ENCODE data around the gene OR52B2. TPM values are rescaled to one million over a fixed set of nuclear protein-coding genes. Genes with fewer than 3 reads are reported as not detected.
"Not testable (repeated sequence)": the region's sequence is repeated elsewhere in the genome, so short reads cannot be mapped to it uniquely, and the experiment has no call there.

The OR52B2 gene
- total RNA-seq, 2 donors from 2014 or later = not detected

DNA sequence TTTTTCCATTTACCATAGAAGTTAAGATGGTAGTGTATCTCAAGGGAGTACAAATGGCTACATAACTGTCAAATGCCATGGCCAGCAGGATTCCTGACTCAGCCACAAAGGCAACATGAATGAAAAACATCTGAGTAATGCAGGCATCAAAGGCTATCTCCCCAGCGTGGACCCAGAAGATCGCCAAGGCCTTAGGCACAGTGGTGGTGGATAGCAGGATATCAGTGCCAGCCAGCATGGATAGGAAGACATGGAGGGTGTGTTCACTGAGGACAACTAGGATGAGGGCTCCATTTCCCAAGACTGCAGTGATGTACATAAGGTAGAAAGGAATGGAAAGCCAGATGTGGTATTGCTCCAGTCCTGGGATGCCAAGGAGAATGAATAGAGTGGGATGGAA lies 18.0 kb downstream of the OR52B2 start:
- Histone ChIP-seq H3K36me3 (no peaks in the 10 kb centered on the region), H3K27me3 (no peaks in the 10 kb centered on the region), H3K4me1 (no peaks in the 10 kb centered on the region), H3K4me3 (no peak overlapping the region), H3K9me3 (no peaks in the 10 kb centered on the region), H3K27ac (no peak overlapping the region)
- TF ChIP-seq, protein P1, sequence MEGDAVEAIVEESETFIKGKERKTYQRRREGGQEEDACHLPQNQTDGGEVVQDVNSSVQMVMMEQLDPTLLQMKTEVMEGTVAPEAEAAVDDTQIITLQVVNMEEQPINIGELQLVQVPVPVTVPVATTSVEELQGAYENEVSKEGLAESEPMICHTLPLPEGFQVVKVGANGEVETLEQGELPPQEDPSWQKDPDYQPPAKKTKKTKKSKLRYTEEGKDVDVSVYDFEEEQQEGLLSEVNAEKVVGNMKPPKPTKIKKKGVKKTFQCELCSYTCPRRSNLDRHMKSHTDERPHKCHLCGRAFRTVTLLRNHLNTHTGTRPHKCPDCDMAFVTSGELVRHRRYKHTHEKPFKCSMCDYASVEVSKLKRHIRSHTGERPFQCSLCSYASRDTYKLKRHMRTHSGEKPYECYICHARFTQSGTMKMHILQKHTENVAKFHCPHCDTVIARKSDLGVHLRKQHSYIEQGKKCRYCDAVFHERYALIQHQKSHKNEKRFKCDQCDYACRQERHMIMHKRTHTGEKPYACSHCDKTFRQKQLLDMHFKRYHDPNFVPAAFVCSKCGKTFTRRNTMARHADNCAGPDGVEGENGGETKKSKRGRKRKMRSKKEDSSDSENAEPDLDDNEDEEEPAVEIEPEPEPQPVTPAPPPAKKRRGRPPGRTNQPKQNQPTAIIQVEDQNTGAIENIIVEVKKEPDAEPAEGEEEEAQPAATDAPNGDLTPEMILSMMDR (IDR thresholded peaks at IDR 0.05) = no peak
- DNase-seq (ENCODE audit: low spot score) = no peak

DNA sequence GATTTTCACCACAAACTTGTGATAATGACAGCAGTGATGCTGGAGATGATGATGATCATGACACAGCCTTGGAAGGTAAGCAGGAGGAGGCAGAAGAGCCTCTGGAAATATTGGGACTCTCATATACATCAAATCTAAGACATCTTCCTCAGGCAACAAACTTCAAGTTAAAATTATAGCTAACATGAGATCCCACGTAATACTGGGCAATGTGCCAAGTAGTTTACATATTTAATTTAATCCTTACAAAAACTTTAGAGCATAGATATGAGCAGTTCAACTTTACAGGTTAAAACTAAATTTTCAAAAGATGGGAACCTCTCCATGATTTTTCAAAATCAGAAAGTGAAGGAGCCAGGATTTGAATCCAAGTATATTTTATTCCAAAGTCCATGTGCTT lies 19.0 kb downstream of the OR52B2 start:
- Histone ChIP-seq H3K9me3 (no peaks in the 10 kb centered on the region), H3K4me1 (no peaks in the 10 kb centered on the region), H3K36me3 (no peaks in the 10 kb centered on the region), H3K27ac (no peak overlapping the region), H3K27me3 (no peaks in the 10 kb centered on the region), H3K4me3 (no peak overlapping the region)
- DNase-seq (ENCODE audit: low spot score) = no peak
- TF ChIP-seq, protein P1 (IDR thresholded peaks at IDR 0.05) = no peak

DNA sequence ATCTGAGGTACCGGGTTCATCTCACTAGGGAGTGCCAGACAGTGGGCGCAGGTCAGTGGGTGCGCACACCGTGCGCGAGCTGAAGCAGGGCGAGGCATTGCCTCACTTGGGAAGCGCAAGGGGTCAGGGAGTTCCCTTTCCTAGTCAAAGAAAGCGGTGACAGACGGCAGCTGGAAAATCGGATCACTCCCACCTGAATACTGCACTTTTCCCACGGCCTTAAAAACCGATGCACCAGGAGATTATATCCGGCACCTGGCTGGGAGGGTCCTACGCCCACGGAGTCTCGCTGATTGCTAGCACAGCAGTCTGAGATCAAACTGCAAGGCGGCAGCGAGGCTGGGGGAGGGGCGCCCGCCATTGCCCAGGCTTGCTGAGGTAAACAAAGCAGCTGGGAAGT lies 26.4 kb downstream of the OR52B2 start:
- DNase-seq (ENCODE audit: low spot score); H3K27ac ChIP-seq; H3K4me3 ChIP-seq; H3K27me3 ChIP-seq; H3K36me3 ChIP-seq; H3K4me1 ChIP-seq; H3K9me3 ChIP-seq: not testable (repeated sequence)

DNA sequence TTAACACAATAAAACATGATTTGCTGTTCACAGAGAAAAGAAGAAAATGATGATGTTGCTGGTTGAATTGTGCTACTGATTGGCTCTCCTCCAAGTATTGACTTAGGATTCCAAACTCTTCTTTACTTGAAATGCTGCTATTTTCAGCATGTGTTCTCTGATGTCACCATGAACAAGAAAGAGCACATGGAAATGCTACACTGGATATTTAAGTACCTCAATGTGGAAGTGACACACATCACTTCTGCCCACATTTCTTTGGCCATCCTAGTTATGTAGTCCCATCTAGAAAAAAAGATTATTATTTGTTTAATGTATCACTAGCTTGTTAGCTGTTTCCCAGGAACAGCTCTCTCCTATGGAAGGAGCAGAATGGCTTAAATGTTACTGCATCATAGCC lies 27.2 kb downstream of the OR52B2 start:
- TF ChIP-seq, protein P1 (IDR thresholded peaks at IDR 0.05) = no peak
- no peak overlapping the region for H3K4me3 ChIP-seq
- no peaks in the 10 kb centered on the region for H3K9me3 ChIP-seq
- no peaks in the 10 kb centered on the region for H3K36me3 ChIP-seq
- no peaks in the 10 kb centered on the region for H3K4me1 ChIP-seq
- no peak overlapping the region for H3K27ac ChIP-seq
- no peaks in the 10 kb centered on the region for H3K27me3 ChIP-seq
- no peak for DNase-seq (ENCODE audit: low spot score)

DNA sequence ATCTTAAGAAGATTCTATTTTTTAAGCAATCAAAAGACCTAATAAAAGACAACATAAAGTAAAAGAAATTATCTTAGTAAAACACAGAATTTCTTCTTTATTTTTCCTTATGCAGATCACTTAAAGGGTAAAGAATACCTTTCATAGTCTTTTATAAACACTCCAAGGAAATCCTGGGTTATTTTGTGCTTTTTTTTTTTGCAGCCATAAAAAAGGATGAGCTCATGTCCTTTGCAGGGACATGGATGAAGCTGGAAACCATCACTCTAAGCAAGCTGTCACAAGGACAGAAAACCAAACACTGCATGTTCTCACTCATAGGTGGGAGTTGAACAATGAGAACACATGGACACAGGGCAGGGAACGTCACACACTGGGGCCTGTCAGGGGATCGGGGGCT lies 34.2 kb downstream of the OR52B2 start:
- not testable (repeated sequence) for H3K27me3 ChIP-seq; H3K36me3 ChIP-seq; DNase-seq (ENCODE audit: low spot score); H3K9me3 ChIP-seq; H3K4me1 ChIP-seq; H3K4me3 ChIP-seq; H3K27ac ChIP-seq

DNA sequence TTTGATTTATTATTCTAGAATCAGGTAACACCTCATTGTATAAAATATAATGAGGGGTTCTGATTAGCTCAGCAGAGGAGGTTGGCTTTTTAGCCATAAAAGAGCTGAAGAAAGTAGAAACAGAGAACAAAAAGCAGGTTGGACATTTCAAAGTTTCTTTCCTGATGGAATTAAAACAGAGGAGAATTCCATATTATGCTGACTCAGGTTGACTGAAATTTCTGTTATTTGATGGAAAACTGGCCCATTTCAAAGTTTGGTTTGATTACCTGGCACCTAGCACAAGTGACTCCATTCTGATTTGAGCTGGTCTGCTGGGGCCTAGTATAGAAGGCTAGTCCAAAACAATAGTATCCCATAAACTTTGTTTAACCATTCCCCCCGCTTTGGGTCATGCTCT lies 37.7 kb downstream of the OR52B2 start:
- Histone ChIP-seq H3K27me3 (no peaks in the 10 kb centered on the region), H3K4me1 (no peaks in the 10 kb centered on the region), H3K27ac (no peak overlapping the region), H3K4me3 (no peak overlapping the region), H3K9me3 (no peaks in the 10 kb centered on the region), H3K36me3 (no peaks in the 10 kb centered on the region)
- TF ChIP-seq, protein P1 (IDR thresholded peaks at IDR 0.05) = no peak
- DNase-seq (ENCODE audit: low spot score) = no peak

DNA sequence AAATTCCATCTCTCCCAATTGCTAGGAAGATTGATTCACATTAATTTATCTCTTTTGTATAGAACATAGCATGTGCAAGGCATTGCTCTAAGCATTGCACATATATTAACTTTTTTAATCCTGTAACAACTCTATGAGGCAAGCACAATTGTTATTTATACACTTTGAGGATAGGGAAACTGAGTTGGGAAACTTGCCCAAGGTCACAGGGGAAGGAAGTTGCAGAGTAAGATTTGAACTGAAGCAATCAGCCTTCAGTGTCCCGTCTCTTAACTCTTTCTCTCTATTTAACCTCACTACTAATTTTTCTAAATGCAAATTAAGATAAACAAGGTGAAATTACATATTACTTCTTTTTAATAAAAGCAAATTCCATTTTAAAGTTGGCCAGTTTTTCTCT lies 40.5 kb downstream of the OR52B2 start:
- no peak overlapping the region for H3K27ac ChIP-seq
- H3K4me1 ChIP-seq = no peaks in the 10 kb centered on the region
- TF ChIP-seq, protein P1 (IDR thresholded peaks at IDR 0.05) = no peak
- DNase-seq (ENCODE audit: low spot score) = no peak
- H3K4me3 ChIP-seq = no peak overlapping the region
- no peaks in the 10 kb centered on the region for H3K27me3 ChIP-seq
- H3K9me3 ChIP-seq = no peaks in the 10 kb centered on the region
- H3K36me3 ChIP-seq = no peaks in the 10 kb centered on the region

Data from right atrium auricular region (tissue), 2 donors.